COLO668 (cell line): ENCODE results near the gene NLRC5.
"Not testable (repeated sequence)": the region's sequence is repeated elsewhere in the genome, so short reads cannot be mapped to it uniquely, and the experiment has no call there.

Source experiments
- DNase-seq: peaks from one replicate; lab custom pipeline; 2025; ENCODE audit not compliant: unreplicated experiment; lab: John Stamatoyannopoulos, UW

NLRC5 gene

DNA sequence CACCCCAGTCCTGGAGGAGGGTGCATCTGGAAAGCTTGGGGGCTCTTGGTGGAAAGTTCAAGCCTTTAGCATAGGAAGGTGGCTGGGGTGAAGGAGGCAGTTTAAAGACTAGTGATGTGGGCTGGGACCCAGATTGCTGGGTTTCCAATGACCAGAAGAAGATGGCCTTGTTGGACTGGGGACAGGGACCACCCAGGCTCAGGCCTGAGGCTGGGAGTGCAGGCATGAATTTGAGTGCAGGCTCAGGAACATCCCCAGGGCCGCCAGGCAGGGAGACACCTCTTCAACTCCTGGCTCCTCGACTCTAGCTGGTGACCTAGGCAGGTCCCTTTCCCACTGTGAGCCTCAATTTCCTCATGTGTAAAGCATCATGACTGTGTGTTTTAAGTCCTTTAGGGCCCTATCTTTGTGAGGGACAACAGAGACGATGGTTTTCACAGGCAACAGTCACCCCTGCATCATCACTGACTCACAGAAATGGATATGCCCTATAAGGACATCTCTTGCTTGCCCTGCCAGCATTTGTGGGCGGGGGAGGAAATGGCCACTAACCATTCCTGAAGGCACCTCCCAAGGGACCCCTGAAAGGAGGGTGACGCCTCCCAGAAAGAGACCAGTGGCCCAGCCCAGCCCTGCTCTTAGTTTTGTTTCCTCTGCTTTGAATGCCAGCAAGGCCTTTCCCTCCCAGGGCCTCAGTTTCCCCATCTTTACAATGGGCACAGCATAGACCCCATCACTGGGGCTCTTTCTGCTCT, 11.1 kb downstream of the NLRC5 start:
- no peak for DNase-seq

DNA sequence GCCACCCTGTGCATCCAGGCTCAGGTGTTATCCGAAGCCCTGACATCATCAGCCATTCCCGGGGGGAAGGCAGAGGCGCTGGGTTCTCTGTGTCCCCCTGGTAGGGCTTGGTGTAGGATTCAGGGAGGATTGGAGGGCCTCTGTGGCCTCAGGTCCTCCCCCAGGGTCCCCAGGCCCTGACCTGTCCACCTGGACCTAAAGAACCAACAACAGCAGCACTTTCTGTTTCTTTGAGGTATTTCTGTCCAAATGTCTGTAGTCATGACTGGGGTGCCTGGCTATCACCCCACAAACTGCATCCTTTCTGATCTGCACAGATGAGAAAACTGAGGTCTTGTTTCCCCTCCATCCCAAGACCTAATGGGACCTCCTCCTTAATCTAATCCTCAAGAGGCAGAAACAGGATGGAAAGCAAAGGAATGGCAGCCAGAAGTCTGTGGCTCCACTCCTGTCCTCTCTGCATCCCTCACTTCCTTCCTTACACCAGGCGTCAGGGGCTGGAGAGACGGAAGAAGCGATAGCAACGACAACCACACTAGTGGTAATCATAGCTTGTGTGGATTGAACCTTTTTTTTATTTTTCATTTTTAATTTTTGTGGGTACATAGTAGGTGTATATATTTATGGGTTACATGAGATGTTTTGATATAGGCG, 11.8 kb downstream of the NLRC5 start:
- no peak for DNase-seq

DNA sequence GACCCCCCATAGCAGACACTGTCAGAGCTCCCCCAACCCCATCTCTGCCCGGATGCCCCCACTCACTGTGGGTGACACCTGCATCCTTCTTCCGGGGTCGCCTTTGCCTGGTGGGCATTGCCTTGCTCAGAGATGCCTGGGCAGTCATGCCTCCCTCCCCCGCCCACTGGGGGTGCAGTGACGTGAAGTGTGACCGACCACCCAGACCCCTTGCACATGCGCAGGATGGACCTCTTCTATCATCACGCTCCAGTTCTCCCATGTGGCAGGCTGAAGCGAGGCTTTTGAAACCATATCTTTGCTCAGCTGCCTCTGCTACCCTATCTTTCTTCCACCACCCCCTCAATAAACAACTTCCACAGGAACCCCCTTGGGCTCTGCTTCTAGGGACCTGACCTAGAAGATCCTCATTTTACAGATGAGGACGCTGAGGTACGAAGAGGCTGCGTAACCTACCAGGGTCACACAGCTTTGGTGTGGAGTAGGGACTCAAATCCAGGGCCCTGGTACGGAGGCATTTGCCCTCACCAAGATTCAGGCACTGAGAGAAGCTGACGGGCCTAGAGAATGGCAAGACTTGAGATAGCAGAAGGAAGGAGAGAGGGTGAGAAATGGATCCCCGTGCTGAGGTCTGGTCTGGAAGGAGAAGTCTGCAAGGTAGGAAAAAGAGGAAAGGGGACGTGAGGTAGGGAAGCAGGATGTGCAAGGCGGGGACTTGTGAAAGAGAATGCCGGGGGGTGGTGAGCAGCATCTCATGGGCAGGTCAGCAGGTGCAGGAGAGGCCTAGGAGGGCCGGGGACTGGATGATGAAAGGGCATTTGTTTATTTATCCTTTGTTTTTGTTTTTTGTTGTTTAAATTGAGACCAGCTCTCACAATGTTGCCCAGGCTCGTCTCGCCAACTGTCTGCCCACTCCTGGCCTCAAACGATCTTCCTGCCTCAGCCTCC, 14.4 kb downstream of the NLRC5 start:
- no peak for DNase-seq

DNA sequence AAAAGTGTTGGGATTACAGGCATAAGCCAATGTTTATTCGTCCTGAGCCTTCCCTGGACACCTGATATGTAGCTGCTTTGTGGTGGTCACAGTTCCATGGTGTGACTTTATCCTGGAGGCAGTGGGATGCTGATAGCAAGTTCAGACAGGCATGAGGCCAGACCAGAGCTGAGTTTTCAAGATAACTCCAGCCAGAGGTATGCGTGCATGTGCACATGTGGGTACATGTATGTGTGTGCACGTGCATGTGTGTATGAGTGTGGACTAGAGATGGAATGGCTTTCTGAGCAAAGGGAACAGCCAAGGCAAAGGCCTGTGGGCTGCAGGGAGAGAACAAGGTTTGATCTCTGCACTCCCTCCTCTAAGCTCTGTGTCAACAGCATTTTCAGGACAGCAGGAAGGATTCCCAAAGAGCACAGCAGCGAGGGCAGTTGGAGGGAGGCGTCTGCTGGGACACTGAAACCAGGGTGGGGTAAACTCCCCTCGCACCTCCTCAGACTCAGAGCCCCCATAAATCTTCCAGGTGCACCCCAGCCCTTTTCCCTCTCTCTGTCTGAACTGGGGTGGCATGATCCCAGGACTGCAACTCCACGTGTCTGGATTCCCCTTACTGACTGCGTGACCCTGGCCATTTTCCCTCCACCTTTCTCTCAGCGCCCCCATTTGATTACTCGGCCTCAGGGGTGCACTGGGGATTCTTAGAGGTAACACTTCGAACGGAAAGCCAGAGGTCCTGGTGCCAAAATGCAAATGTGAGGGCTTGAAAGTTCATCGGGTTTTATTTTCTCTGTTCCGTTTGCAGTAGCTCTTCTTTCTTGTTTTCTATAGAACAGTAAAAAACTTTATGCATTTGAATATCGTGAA, 15.3 kb downstream of the NLRC5 start:
- DNase-seq, result no peak

DNA sequence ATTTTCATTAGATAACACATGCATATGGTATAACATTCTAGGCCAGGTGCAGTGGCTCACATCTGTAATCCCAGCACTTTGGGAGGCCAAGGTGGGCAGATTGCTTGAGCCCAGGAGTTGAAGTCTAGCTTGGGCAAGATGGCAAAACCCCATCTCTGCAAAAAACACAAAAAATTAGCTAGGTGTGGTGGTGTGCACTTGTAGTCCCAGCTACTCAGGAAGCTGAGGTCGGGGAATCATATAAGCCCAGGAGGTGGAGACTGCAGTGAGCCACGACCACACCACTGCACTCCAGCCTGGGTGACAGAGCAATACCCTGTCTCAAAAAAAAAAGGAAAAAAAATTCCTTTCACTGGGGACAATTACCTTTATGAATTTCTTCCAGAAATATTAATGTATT, 16.2 kb downstream of the NLRC5 start:
- DNase-seq, result not testable (repeated sequence)

DNA sequence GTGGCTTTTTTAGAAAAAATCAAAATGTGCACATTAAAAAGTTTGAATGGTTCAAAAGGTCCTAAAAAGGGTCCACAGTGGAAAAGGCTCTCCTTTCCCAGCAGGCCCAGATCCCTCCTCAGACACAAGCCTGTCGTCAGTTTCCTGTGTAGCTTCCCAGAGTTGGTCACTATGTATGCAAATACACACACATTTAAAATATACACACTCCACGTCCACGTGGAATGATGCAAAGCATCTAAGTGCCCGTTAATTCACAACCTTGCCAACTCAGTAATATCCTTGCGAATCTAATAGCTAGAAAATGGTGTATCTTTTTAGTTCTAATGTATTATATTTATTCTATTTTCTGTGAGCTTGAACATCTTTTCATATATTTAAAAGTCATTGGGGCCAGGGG, 17.7 kb downstream of the NLRC5 start:
- no peak for DNase-seq

DNA sequence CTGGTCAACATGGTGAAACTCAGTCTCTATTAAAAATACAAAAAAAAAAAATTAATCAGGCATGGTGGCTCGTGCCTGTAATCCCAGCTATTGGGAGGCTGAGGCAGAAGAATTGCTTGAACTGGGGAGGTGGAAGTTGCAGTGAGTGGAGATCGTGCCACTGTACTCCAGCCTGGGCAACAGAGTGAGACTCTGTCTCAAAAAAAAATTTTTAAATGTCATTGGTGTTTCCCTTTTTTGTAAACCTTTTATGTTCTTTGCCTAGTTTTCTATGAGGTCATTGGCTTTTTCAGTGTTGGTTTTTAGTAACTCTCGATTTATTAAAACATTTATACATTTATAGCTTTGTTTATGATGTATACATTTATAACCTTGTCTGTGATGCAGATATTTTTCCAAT, 18.2 kb downstream of the NLRC5 start:
- DNase-seq, result no peak

DNA sequence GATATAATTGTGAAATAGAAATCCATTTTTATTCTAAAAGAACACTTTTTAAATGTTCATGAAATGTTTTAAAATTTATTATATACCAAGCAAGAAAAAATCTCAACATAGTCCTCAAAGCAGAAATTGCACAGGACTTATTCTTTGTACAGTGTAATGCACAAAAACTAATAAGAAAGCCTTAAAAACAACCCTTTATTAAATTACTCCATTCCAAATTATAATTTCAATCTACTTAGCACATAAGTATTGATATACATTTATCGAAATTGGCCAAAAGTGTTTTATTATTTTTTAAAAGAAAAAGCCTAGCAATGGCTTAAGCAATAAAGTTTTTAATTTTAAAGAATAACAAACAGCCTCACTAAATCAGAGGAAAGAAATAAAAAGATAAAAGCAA, 19.1 kb downstream of the NLRC5 start:
- no peak for DNase-seq

DNA sequence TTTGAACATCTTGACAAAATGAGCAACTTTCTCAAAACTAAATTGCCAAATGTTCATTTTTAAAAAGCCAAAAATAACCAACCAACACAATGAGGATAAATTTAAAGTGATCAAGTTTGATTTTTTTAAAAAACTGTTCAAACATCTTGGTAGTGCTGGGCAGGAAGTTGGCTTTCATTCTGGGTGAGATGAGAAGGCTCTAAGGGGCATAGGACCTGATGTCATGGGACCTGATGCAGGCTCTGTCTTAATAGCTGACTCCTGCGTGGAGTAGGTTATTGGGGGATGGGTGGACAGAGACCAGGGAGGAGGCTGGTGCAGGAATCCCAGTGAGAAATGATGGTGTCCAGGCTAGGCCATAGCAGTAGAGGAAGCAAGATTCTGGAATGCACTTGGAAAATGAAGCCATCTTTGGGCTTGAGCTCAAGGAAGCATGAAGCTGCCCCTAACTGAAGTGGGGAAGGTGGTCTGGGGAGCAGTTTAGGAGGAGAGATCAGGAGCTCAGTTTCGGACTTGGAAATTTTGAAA, 20.4 kb downstream of the NLRC5 start:
- no peak for DNase-seq

DNA sequence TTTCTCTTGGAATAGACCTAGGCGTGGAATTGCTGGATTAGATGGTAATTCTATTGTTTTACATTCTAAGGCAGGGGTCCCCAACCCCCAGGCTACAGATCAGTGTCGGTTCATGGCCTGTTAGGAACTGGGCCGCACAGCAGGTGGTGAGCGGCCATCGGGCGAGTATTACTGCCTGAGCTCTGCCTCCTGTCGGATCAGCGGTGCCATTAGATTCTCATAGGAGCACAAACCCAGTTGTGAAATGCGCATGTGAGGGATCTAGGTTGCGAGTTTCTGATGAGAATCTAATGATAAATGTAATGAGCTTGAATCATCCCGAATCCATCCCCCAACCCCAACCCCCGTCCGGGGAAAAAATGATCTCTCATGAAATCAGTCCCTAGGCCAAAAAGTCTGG, 23.0 kb downstream of the NLRC5 start:
- DNase-seq, result no peak

DNA sequence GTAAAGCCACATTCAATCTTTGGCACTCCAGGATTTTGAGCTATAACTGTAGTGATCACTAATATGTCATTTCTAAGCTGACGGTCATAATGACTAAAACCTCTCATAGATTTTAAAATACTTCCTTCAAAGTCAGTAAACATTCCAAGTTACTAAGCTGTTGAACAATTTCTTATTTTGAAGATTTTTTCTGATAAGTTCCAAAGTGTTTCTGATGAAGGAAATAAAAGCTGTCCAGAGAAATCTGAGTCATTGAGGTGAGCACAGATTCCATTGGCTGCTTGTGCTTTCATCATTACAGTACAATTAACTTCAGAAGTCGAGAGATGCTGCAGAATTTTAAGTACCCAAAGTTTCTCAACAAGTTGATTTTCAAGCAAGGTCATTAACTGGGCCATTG, 23.9 kb downstream of the NLRC5 start:
- DNase-seq, result no peak

DNA sequence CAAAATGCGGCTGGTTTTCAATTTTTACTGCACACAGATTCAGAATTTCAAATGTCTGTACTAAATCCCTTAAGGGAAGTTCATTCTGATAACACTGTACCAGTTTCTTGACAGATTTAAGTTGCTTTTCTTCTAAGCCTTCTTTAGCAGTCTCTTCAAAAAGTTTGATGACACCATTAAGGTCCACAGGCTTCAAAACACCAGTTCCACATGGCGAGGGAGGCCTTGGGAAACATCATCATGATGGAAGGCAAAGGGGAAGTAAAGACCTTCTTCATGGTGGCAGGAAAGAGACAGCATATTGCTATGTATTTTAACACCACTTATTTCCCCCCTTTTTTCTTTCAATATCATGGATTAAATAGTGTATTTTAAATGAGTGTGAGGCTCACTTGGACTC, 24.5 kb downstream of the NLRC5 start:
- no peak for DNase-seq

DNA sequence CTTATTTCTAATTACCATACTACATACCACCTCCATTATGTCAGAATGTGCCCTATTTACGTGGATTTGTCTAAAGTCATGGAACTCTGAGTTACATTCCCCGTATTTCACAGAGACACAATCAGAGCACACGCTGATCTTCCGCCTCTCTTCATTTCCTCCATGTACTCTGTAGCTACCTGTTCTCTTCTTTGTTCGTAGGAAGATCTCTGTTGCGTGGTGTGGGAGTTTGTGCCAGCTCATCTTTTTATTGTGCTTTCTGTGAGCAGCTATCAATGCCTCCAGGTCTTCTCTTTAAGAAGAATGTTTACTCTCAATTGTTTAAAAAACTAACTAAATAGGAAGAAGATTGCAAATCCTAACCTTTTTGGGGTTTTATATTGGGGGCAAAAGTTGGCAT, 26.9 kb downstream of the NLRC5 start:
- DNase-seq, result no peak

DNA sequence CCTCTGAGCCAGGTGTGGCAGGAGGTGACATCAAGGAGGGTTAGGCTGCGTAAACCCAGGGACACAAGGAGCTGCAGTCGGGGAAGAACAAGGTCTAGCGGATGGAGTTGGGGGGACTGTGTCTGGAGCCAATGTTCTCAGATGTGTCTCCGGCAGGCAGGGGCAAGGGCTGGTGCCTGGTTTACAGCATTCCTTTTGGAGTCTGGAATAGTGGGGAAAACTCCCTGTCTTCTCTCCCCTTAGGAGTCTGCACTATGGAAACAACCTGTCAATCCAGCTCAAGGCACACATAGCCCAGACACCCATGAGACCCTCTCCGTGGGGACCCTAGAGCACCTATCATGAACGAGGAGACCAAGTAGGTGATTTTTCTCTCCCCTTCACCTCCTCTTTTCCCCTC, 27.5 kb downstream of the NLRC5 start:
- DNase-seq, result no peak

DNA sequence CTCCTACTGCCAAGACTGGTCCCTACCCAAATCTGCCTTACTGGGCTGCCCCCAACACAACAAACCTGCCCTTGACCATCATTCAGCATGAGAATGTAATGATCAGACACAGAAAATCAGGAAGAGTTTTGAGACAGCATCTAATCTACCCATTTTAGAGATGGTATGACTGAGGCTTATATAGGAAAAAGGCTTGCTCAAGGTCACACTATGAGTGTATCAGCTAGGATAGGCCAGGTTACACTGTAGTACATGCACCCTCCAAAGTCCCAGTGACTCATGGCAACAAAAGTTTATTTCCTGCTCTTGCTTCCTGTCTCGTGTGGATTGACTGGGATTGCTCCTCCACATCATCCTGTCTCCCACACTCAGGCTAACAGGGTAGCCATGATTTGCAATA, 27.9 kb downstream of the NLRC5 start:
- DNase-seq, result no peak

DNA sequence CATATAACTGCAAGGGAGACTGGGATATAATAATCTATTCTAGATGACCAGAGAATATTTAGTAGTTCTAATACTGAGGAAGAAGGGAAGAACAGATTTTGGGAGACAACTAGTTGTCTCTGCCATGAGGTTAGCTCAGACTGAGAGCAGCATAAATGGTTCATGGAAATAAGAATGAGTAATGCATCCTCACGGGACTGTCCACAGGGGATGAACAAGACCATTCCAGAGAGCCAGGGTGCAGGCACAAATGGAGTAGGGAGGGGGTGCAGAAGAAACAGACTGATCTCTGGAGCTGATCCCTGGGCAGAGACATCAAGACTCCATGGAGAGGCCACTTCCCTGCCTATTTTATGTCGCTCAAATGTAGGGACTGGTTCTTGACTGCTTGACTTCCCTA, 30.4 kb downstream of the NLRC5 start:
- DNase-seq, result no peak

DNA sequence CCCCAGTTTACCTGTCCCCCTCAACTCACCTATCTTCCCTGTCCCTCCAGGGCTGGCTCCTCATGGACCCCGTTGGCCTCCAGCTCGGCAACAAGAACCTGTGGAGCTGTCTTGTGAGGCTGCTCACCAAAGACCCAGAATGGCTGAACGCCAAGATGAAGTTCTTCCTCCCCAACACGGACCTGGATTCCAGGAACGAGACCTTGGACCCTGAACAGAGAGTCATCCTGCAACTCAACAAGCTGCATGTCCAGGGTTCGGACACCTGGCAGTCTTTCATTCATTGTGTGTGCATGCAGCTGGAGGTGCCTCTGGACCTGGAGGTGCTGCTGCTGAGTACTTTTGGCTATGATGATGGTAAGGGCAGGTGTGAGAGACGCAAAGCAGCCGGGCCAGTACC, 31.3 kb downstream of the NLRC5 start:
- no peak for DNase-seq

DNA sequence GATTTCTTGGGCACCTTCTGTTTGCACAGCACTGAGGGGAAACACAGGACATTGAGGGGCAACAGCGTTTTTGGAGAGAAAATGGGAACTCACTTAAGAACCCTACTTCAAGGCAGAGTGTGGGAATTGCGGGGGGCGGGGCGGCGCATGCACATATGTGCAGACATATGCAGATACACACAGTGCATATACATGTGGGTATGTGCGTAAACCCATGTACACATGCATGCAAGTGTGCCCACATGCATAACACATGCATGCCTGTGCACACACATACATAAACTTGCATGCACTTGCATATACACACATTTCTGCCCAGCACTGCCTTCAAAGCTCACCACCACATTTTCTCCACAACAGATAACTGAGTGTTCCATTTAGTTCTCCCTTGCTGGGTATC, 32.4 kb downstream of the NLRC5 start:
- DNase-seq, result no peak

DNA sequence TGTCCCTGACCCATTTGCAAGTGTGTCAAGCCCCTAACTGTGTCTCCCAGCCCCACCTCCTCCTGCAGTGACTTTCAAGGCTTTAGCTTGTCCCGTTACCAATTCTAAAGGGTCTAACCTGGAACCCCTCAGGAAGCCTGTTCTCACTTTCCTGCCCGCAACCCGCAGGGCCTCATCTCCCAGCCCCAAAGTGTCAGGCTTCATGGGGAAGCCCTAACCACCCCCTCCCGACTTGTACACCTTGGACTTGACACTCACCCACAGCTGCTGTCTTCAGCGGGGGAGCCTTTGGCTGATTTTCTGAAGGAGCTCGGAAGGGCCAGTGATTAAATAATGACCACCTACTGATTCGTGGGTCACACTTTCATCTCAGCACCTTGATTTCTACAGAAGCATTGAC, 33.1 kb downstream of the NLRC5 start:
- no peak for DNase-seq

DNA sequence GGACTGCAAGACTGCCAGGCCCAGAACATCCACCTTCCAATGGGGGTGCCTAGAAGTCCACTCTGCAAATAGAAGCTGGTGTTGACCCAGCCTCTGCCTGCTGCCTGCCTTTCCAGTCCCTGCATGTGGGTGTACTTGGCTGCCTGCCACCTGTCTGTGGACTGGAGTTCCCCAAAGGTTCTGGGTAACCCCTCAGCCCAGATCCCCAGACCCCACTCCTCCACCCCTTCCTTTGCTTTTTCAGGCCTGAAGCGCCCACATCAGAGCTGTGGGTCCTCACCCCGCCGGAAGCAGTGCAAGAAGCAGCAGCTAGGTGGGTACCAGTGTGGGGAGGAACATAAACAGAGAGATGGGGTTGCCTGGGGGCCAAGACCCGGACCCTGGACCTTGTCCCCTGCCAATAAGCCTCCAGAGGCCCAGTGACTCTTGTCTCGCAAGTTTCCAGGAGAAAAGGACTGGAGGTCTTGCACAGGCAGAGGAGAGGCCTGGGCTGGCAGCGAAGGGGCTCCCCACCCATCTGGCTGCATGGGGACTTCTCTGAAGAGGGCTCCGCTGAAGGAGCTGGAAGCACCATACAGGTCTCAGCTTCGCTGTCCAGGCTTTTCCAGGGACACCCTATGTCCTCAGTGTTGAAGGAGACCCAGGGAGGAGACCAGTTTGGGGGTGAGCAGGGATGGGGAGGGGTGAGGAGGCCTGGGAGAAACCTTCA, 34.3 kb downstream of the NLRC5 start:
- DNase-seq, result no peak
